ENCODE data around the gene CCL17.
"Not testable (repeated sequence)": the region's sequence is repeated elsewhere in the genome, so short reads cannot be mapped to it uniquely, and the experiment has no call there.

The CCL17 gene

DNA sequence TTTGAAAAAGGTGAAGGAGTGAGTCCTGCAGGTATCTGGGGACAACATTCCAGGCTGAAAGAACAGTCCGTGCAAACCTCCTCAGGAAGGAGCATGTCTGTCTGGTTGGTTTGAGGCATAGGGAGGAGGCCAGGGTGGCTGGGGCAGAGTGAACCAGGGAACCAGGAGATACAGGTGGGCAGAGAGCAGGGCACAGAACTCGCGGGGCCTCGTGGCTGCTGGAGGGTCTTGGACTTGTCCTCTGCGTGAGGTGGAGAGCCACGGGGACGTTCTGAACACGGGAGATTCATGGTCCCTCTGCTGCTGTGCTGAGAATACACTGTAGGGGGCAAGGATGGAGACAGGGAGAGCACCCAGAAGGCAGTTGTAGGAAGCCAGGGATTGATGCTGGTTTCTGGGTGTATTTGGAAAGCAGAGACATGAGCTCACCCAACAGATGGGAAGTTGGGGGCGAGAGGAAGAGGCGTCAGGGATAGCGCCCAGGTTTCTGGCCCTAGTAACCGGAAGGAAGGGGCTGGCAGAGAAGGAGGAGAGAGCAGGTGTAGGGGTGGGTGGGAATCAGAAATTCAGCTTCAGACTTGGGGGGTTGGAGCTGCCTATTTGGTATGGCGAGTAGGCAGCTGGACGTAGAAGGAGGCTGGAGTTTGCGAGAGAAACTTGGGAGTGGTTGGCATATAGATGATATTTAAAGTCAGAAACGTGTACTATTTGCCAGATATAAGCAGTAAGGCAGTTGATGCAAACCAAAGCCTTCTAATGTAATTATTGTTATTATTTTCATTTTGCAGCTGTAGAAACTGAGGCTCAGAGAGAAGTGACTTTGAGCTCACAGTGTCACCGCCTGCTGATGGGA lies at the start of gene CCL17:
CCL17 (plus strand) TSS at position 803 of the 853 bp plus-strand sequence. CDS start 9,166 bp downstream, outside the sequence.
- no peak for DNase-seq (ENCODE audit: low read depth in 3 of 3)

GRCh38 chr16:57355898-57356414 lies 48.6 kb upstream of the CCL17 start:
- no peak for DNase-seq (ENCODE audit: low read depth in 3 of 3)

DNA sequence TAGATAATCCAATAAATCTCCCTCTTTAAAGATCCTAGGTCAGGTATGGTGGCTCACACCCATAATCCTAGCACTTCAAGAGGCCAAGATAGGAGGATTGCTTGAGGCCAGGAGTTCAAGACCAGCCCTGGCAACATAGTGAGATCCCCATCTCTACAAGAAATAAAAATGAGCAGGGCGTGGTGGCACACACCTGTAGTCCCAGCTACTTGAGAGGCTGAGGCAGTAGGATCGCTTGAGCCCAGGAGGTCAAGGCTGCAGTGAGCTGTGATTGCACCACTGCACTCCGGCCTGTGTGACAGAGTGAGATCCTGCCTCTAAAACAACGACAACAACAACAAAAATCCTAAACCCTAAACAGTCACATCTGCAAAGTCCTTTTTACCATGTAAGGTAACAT lies 48.0 kb upstream of the CCL17 start:
- DNase-seq (ENCODE audit: low read depth in 3 of 3), result no peak

DNA sequence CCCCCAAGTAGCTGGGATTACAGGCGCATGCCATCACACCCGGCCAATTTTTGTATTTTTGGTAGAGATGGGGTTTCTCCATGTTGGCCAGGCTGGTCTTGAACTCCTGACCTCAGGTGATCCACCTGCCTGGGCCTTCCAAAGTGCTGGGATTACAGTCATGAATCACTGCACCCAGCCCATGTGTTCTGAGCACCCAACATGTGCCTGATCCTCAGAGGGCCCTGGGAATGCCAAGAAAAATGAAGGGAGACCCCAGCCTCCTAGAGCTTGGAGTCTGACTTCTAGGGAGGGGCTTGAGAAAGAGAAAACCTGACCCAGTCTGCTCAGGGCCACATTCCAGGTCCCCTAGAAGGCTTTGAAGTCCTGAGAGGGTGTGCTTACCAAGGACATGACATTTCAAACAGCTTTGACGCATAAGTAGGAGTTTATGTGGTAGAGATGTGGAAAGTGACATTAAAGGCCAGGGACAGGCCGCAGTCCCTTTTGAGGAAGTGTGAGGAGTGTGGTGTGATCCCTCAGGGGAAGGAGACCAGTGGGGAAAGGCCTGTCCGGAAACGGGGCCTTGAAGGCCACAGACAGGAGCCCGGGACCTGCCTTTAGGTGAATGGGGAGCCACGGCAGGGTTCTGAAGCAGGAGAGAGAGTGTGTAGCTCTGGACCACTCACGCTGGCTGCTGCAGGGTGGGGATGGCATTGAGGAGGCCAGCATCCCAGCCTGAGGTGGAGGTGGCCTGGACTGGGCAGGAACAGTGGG lies 47.1 kb upstream of the CCL17 start:
- no peak for DNase-seq (ENCODE audit: low read depth in 3 of 3)

- DNase-seq (ENCODE audit: low read depth in 3 of 3), result no peak
Observed at GRCh38 chr16:57358086-57358420, 46.5 kb upstream of the CCL17 start.

DNA sequence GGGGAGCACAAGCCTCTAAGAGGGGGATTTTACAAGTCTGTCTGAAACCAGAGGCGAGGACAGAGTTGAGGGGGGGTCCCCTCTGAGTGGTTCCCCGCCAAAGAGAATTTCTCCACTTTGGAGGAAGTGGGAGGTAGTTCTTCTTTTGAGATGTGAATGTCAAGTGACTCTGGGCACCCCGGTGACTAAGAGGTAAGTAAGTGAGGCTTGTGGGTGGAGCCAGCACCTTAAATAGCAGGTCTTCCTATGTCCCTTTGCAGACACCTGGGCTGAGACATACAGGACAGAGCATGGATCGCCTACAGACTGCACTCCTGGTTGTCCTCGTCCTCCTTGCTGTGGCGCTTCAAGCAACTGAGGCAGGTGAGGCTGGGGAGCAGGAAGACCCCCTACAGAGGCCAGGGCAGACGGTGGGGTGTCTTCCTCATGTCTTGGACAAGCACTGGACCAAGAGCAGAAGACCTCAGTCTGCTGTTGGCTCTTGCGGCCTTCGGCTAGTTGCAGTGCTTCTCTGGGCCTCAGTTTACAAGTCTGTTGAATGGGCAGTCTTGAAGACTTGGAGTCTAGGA lies 46.0 kb upstream of the CCL17 start, which contains the start of gene CCL22:
CCL22 (plus strand) TSS at position 257 of the 569 bp plus-strand sequence; CDS start at position 291, 34 bp downstream.
- no peak for DNase-seq (ENCODE audit: low read depth in 3 of 3)

DNA sequence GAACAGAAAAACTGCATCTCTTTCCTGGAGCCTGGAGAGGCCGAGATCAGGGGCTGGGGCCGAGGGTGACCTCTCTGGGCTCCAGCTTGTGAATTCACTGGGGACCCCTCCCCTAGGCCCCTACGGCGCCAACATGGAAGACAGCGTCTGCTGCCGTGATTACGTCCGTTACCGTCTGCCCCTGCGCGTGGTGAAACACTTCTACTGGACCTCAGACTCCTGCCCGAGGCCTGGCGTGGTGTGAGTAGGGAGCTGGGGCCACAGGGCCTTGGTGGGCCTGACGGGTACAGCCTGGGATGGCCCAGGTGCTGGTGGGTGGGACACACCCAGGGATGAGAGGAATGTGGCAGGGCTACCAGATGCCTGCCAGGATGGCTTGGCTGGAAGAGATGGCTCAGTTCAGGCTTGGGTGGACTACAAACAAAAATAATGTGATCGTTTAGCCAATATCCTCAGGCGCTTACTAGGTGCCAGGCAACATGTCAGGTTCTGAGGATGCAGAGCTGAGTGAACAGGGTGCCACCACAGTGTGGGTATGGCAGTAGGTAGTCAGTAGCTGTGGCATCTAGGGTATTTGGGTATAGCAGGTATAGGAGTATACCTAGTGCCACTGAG lies 44.1 kb upstream of the CCL17 start:
- DNase-seq (ENCODE audit: low read depth in 3 of 3), result no peak

DNA sequence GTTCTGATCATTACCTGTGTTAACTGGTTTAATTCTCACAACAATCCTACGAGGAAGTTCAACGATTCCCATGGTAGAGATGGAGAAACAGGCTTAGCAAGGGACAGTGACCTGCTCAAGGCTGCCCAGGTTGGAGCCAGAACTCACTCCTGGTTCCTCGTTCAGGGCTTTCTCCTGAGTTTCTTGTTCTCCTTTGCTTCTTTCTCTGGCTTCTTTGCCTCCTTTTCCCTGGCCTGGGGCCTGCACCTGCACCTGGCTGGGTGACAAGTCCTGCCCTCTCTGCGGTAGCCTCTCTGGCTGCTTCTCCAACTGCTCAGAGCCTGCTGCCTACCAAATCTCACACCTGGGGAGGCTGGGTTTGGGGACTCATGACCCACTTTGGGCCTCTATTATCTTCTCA lies 43.2 kb upstream of the CCL17 start:
- no peak for DNase-seq (ENCODE audit: low read depth in 3 of 3)

DNA sequence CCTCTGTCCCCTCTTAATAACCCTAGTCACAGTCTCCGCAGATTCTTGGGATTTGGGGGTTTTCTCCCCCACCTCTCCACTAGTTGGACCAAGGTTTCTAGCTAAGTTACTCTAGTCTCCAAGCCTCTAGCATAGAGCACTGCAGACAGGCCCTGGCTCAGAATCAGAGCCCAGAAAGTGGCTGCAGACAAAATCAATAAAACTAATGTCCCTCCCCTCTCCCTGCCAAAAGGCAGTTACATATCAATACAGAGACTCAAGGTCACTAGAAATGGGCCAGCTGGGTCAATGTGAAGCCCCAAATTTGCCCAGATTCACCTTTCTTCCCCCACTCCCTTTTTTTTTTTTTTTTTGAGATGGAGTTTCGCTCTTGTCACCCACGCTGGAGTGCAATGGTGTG lies 40.4 kb upstream of the CCL17 start:
- no peak for DNase-seq (ENCODE audit: low read depth in 3 of 3)

GRCh38 chr16:57366544-57367040 lies 38.0 kb upstream of the CCL17 start:
- no peak for DNase-seq (ENCODE audit: low read depth in 3 of 3)

DNA sequence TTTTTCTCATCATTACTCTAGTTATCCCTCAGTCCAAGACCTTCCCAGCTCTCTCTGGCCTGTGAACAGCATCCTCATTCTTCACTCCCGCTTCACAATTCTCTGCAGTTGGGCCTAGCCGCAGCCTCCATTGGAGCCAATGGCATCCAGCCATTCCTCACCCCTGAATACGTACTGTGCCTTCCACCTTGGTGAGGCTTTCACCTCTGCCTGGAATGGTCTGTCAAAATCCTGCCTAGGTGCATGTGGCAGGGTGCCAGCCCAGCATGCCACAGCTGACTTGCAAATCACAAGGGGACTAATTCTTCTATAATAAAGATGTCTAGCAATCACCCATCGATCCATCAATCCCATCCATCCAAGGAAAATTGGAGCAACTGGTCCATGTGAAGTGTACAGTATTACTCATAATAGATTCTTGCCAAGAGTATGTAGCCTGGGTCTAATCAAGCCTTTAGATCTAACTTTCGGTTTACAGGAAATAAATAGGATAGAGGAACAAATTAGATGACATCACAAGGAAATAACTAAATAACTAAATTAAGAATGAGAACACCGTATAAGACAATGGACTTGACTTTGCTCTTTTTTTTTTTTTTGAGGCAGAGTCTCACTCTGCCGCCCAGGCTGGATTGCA lies 37.3 kb upstream of the CCL17 start:
- no peak for DNase-seq (ENCODE audit: low read depth in 3 of 3)

DNA sequence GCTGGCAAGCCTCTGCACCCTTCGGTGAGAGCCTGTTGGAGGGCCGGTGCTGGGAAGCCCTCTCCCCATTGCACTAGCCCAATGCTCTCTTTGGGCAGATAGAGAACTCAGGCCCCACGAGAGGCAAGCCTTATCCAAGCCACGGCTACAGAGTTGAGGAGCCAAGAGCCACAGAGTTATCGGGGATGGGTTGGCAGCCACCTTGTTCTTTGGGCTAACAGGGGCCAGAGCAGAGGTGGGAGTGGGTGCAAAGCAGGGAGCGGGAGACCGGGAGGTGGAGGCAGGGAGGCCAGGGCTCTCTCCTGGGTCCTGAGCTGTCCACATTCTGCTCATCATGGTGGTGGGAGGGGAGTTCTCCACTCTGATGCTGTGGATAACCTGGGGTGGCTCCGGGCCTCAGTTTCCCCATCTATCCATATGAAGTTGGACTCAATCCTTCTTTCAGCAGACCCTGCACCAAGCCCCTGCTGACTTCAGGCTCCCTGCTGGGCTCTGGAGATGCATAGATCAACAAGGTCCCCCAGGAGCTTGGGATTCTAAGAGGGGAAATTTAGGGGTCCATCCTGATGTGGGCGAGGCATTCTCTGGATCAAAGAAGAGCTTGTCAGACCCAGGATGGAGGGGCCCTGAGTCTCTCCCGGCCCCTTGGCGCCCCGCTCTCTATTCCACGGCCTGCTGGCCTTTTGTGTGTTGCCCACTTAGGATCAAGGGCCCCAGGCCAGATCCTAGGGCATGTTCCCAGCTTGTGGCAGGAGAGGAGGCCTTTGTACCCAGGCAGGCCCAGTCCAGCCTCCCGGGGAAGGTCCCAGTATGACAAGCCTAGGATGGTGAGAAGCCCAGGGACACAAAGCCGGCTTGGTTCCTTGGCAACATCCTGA lies 32.8 kb upstream of the CCL17 start:
- no peak for DNase-seq (ENCODE audit: low read depth in 3 of 3)

- DNase-seq (ENCODE audit: low read depth in 3 of 3), result no peak
Observed at GRCh38 chr16:57372372-57373116, 32.0 kb upstream of the CCL17 start, which contains the start of gene CX3CL1. CX3CL1 (plus strand) TSS chr16:57372490; CDS start chr16:57372569, 79 bp downstream.

DNA sequence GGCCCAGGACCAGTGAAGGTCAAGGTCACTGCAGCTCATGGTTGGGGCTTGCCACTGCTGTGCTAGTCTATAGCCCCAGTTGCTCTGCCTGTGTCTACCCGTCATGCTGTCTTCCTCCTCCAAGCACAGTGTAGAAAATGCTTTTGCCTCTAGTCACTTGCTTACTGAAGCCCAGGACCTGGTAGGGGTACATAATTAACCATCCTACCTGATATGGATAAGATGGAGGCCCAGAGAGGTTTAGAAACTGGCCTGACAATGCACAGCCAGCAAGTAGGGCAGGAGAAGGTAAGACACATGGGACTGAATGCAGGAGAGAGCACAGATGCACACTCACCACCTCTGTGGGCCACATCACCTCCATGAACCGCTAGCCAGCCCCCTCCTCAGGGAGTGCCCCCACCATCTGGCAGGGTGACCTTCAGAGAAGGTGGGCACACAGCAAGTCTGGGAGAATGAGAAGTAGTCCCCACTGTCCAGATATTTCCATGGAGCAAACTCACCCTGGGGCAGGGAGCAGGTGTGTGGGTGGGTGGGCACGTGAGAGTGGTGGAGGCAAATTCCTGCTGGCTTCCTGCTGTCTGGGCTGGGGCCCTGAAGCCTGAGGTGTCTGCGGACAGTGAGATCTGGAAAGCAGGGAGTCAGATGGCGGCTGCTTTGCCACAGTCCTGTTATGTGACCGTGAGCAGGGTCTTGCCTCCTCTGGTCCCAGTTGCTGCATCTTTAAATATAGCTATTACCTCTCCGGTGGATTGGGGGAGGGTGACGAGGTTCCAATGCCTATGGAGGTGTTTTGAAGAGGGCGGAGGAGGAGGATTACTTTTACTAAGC lies 31.2 kb upstream of the CCL17 start:
- DNase-seq (ENCODE audit: low read depth in 3 of 3), result no peak

GRCh38 chr16:57374067-57374534 lies 30.5 kb upstream of the CCL17 start:
- no peak for DNase-seq (ENCODE audit: low read depth in 3 of 3)

- not testable (repeated sequence) for DNase-seq (ENCODE audit: low read depth in 3 of 3)
Observed at GRCh38 chr16:57374925-57375465, 29.6 kb upstream of the CCL17 start.

DNA sequence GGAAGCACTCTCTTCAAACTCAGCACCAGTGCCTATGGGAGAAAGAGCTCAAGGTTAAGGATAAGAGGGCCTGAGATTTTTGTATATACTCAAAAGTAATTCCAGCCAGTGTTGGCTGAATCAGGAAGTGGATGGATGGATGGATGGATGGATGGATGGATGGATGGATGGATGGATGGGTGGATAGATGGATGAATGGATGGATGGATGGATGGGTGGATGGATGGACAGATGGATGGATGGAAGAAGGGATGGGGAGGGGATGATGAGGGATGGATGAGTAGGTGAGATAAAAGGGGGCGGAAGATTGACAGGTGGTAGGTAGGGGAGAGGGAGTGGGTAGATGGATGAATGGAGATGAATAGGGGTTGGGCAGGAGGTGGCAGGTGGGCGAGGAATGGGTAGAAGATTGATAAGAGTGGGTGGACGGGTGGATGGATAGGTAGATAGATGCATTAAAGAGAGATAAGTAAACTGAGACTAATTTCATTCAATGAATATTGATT lies 28.2 kb upstream of the CCL17 start:
- no peak for DNase-seq (ENCODE audit: low read depth in 3 of 3)
